GM19099 (cell line): ENCODE results near the gene KIF26B.

Source experiments
- POLR2A ChIP-seq: IDR thresholded peaks from 3 replicates; pipeline ENCODE4 v1.6.1; 2011; ENCODE audit warnings: low read depth; ENCODE audit not compliant: insufficient read length; ENCODE audit errors: extremely low read depth

Gene KIF26B

GRCh38 chr1:245614476-245614875 is 459.7 kb downstream of the KIF26B start:
- TF ChIP-seq POLR2A, result no peak

GRCh38 chr1:245615001-245615400 is 460.2 kb downstream of the KIF26B start:
- no peak for TF ChIP-seq POLR2A

GRCh38 chr1:245621589-245621988 is 466.8 kb downstream of the KIF26B start:
- no peak for TF ChIP-seq POLR2A

GRCh38 chr1:245622332-245623014 is 467.7 kb downstream of the KIF26B start:
- no peak for TF ChIP-seq POLR2A

GRCh38 chr1:245641384-245641783 is 486.6 kb downstream of the KIF26B start:
- TF ChIP-seq POLR2A, result no peak

- TF ChIP-seq POLR2A, result no peak
These were observed 490.6 kb downstream of the KIF26B start for GRCh38 chr1:245645406-245645805.

GRCh38 chr1:245645894-245646293 is 491.1 kb downstream of the KIF26B start:
- peak; percentile 27 for TF ChIP-seq POLR2A

GRCh38 chr1:245648749-245649522 is 494.2 kb downstream of the KIF26B start:
- no peak for TF ChIP-seq POLR2A

- TF ChIP-seq POLR2A, result no peak
These were observed 494.9 kb downstream of the KIF26B start for GRCh38 chr1:245649666-245650065.

- no peak for TF ChIP-seq POLR2A
These were observed 495.7 kb downstream of the KIF26B start for GRCh38 chr1:245650441-245650960.

GRCh38 chr1:245651093-245651492 is 496.3 kb downstream of the KIF26B start:
- TF ChIP-seq POLR2A, result no peak

GRCh38 chr1:245652116-245652515 is 497.3 kb downstream of the KIF26B start:
- TF ChIP-seq POLR2A, result no peak

- no peak for TF ChIP-seq POLR2A
These were observed 498.1 kb downstream of the KIF26B start for GRCh38 chr1:245652660-245653427.

GRCh38 chr1:245654460-245655050 is 499.8 kb downstream of the KIF26B start:
- no peak for TF ChIP-seq POLR2A

GRCh38 chr1:245656189-245656717 is 501.5 kb downstream of the KIF26B start:
- TF ChIP-seq POLR2A, result no peak
